ENCODE results near the gene CBARP.

Gene CBARP

DNA sequence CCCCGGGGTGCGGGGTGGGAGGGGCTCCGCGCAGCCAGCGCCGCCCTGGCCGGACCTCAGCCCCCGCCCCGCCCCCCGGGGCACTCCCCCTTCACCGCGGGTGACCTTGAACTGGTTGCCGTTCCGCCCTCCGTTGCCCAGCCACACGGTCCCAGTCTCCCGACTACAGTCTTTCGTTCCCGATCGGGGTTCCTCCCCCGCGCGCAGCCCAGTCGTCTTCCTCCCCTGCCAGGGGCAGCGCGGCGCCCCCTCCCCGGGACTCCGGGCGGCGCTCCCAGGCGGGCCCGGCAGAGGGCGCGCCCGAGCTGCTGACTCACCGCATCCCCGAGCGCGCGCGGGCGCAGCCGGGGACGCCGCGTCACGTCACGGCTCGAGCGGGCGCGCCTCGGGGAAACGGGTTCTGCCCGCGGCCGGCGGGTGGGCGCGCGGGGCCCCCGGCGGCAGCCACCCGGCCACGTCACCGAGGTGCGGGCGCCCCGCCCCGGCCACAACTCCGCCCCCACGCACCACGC is 11.0 kb upstream of the CBARP start:
- TF ChIP-seq GATA2 (IDR thresholded peaks at IDR 0.05; ENCODE audit: low read depth, low read length) = no peak
- no peak for TF ChIP-seq GATA3 (IDR thresholded peaks at IDR 0.05; ENCODE audit: low read depth, low read length)

DNA sequence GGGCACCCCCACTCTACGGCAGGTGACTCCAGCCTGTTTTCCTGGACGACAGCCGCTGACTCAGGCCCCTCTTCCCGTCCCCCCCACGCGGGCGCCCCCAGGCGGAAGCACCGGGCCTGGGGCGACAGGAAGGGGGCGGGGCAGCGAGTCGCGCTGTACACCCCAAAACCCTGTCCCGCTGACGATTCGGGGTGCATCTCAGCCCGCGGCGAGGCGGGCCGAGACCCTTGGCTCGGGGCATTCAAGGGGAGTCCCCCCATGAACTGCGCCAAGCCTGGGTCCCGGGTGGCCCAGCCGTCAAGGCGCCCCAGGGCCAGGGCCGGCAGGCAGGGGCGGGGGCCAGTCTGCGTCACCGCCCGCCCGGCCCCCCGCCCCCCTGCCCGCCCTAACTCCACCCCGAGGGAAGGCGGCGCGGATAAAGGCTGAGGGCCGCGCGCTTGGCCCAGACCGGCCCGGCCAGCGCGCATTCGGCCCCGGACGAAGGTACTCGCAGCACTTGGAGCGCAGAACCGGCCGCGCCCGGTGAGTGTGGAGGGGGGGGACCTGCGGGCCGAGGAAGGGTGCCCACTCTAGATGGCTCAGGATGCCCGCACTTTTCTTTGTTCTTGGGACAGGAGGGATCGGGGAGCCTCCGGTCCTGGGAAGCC is 10.5 kb upstream of the CBARP start, which contains the start of gene MIDN:
Gene MIDN, plus strand, starts transcription at position 445 of the 647 bp plus-strand sequence. CDS start 1,714 bp downstream, outside the sequence.
- TF ChIP-seq GATA3 (IDR thresholded peaks at IDR 0.05; ENCODE audit: low read depth, low read length) = no peak

DNA sequence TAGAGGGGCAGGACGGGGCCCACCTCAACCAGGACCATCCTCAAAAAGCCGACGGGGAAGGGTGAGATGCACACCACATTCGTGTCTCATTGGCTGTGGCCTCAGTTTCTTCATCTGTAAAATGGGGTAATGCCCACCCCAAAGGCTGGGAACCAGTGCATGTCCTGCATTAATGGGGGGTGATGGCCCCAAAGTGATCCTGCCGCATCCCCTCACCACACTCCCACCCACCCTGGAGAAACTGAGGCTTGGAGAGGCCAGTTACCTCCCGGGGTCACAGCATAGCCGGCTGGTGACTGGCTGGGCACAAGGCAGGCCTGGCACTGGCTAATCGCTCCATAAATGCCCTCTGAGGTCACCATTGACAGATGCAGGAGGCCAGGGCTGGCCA is 9.9 kb upstream of the CBARP start:
- TF ChIP-seq GATA2 (IDR thresholded peaks at IDR 0.05; ENCODE audit: low read depth, low read length) = no peak
- TF ChIP-seq GATA3 (IDR thresholded peaks at IDR 0.05; ENCODE audit: low read depth, low read length) = no peak

DNA sequence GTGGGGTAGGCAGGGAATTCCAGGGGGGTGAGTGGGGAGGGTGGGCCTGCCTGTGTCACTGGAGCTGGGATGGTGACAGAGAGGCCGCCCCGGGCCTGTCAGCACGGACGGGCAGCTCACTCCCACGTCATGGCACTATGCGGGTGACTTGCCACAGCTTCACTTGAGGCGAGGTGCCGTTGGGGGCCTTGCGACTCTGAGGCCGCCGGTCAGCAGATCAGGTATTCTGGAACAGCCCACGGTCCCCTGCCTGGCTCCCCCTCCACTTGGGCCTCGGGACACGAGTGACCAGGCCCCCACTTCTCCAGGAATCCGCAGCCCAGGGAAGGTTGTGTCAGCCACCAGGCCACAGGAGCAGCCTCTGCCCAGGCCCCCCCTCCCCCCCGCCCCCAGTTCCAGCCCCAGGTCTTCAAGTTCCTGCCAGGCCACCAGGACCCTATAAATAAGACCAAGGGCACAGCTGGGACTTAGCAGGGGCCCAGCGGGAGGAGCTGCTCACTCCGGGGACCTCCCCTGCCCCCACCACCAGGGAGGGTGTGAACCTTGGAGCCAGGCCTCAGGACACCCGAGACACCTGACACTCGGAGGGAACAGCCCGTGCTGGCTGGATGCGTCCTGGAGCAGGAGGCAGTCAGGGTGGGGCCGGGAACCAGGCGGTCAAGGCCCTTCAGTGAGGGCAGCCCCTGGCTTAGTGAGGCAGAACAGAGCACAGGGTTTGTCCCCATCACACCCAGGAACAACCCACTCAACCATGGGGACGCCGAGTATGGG is 7.9 kb upstream of the CBARP start:
- TF ChIP-seq GATA3 (IDR thresholded peaks at IDR 0.05; ENCODE audit: low read depth, low read length) (no peak), GATA2 (IDR thresholded peaks at IDR 0.05; ENCODE audit: low read depth, low read length) (no peak)

DNA sequence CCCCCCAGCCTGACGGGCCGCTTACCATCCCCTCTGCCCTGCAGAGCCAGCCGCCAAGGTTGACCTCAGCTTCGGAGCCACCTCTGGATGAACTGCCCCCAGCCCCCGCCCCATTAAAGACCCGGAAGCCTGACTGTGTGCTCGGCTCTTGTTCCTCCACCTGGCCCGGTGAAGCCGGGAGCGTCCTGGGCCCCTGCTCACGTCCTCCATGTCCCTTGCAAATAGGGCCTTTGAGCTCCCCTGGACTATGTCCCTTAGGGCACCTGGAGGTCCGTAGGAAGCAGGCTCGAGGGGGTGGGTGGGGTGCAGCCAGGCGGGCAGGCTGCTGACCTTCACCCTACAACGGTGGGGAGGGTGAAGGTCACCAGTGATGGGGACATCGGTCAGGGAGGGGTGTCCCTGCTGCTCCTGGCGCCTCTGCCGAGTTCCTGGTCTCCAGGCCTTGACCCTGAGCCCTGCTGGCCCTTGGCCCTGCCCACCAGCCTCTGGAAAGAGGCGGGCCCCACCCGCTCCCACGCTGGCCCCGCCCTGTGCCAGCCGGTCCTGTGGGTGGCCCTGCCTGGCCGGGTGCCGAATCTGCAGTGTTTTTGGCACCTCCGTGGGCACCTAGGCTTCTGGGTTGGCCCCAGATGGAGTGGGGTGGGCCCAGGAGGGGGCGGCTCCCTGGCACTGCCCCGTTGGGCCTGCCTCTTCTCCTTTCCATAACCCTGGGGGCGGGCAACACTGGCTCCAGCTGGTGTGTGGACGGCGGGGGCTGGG is 7.1 kb upstream of the CBARP start:
- TF ChIP-seq GATA2 (IDR thresholded peaks at IDR 0.05; ENCODE audit: low read depth, low read length) = no peak
- no peak for TF ChIP-seq GATA3 (IDR thresholded peaks at IDR 0.05; ENCODE audit: low read depth, low read length)

DNA sequence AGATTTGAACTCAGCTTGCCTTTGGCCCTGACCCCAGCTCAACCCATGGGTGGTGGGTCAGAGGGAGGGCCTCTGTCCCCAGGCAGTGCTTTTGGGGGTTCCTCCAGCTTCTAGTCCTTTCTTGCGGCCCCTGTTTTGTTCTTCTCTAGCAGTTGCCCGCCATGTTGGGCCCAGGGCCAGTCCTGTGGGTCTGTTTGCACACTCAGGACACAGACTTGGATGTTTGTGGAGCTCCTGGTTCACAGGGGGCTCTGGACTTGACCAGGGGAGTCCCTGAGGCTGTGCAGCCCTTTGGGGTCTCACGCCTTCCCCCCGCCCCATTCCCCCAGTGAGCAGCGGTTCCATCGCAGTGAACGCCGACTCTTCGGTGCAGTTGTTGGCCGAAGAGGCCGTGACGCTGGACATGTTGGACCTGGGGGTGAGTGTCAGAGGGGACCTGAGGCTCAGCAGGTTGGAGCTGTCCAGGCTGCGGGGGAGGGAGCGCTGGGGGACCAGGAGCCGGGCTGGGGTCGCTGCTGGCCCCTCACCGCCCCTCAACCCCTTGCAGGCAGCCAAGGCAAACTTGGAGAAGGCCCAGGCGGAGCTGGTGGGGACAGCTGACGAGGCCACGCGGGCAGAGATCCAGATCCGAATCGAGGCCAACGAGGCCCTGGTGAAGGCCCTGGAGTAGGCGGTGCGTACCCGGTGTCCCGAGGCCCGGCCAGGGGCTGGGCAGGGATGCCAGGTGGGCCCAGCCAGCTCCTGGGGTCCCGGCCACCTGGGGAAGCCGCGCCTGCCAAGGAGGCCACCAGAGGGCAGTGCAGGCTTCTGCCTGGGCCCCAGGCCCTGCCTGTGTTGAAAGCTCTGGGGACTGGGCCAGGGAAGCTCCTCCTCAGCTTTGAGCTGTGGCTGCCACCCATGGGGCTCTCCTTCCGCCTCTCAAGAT is 6.2 kb upstream of the CBARP start:
- TF ChIP-seq GATA2 (IDR thresholded peaks at IDR 0.05; ENCODE audit: low read depth, low read length) (no peak), GATA3 (IDR thresholded peaks at IDR 0.05; ENCODE audit: low read depth, low read length) (no peak)

DNA sequence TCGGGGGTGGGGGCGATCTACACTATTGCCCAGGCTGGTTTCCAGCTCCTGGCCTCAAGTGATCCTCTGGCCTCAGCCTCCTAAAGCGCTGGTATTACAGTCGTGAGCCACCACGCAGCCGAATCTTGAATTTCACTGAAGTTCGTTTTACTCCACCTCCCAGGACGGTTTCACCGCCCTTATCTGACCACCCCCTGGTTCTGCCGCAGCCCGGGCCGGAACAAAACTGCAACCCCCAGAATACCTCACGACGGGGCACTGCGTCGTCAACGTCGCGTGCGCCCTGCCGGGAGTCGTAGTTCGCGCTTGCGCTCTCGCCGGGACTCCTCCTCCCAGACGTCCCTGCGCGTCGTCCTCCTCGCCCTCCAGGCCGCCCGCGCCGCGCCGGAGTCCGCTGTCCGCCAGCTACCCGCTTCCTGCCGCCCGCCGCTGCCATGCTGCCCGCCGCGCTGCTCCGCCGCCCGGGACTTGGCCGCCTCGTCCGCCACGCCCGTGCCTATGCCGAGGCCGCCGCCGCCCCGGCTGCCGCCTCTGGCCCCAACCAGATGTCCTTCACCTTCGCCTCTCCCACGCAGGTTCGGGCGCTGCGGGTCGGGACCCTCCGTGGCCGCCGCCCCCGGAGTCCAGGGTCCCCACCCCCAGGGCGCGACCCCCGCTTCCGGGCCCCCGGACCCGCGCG is 3.8 kb upstream of the CBARP start, which contains the start of gene ATP5F1D:
Gene ATP5F1D, plus strand, starts transcription at position 335 of the 679 bp plus-strand sequence. Its CDS starts 100 bp downstream, at position 435.
- TF ChIP-seq GATA2 (IDR thresholded peaks at IDR 0.05; ENCODE audit: low read depth, low read length) (peak; percentile 37; the same call in 1 of the 2 replicates), GATA3 (IDR thresholded peaks at IDR 0.05; ENCODE audit: low read depth, low read length) (no peak)

DNA sequence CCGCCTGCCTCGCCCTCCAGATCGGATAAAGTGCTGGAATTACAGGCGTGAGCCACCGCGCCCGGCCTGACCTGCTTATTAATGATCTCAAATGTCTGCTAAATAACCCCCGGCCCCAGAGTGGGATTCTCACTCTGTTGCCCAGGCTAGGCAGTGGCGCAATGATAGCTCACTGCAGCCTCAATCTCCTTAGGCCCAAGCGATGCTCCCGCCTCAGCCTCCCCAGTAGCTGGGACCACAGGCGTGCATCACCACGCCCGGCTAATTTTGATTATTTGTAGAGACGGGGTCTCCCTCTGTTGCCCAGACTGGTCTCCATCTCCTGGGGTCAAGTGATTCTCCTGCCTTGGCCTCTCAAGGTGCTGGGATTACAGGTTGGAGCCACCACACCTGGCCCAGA is 3.1 kb upstream of the CBARP start:
- TF ChIP-seq GATA2 (IDR thresholded peaks at IDR 0.05; ENCODE audit: low read depth, low read length) (no peak), GATA3 (IDR thresholded peaks at IDR 0.05; ENCODE audit: low read depth, low read length) (no peak)

DNA sequence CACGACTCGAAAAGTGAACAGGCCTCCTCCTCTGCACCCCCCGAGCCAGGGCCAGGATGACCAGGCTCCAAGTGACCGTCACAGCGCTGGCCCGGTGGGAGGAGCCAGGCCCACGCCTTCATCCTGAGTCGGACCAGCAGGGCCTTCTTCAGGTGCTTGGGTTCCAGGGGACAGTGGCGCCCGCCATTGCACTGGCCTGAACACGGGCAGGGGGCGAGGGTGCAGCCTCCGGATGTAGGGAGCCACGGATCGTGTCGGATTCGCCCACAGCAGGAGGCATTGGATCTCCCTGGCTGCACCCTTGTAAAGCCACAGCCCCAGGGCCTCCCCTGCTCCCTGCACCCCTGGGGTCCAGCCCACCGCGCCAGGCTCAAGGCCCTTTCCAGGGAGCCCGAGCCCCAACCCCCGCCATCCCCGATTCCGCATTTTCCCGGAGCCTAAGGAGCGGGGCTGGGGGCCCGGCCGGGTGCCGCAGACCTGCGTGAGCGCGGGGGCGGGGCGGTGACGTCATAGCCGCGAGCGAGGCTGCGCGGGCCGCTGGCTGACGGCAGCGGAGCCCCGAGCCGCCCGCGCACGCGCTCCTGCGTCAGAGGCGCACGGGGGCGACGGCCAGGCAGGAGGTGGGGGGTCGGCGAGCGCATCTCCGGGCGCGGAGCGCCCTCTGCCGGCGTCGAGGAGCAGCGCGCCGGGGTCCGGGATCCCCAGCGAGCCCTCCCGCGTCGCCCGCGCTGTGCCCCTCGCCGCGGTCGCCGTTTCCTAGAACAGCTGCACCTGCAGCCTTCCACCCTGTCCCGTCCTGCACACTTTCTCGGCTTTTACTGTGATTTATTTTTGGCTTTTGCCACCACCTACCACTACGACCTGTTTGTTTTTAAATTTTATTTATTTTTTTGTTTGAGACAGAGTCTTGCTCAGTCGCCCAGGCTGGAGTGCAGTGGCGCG is 2.3 kb upstream of the CBARP start:
- TF ChIP-seq GATA2 (IDR thresholded peaks at IDR 0.05; ENCODE audit: low read depth, low read length) (no peak), GATA3 (IDR thresholded peaks at IDR 0.05; ENCODE audit: low read depth, low read length) (no peak)

DNA sequence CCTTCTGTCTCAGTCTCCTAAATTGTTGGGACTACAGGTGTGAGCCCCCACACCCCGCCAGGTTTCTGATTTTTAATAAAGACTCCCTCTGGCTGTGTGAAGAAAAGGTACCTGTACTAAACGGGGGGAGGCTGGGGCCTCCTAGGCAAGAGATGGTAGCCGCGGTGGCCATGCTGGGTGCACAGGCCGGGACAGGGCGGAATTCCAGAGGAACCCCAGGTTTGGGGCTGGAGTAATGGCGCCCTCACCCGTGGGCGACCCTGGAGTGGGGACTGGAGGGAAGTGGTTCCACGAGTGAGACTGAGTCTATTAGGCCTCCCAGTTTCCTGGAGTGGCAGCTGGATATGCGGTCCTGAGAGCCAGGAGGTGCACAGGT is 1.6 kb upstream of the CBARP start:
- TF ChIP-seq GATA3 (IDR thresholded peaks at IDR 0.05; ENCODE audit: low read depth, low read length) = no peak
- TF ChIP-seq GATA2 (IDR thresholded peaks at IDR 0.05; ENCODE audit: low read depth, low read length) = no peak

DNA sequence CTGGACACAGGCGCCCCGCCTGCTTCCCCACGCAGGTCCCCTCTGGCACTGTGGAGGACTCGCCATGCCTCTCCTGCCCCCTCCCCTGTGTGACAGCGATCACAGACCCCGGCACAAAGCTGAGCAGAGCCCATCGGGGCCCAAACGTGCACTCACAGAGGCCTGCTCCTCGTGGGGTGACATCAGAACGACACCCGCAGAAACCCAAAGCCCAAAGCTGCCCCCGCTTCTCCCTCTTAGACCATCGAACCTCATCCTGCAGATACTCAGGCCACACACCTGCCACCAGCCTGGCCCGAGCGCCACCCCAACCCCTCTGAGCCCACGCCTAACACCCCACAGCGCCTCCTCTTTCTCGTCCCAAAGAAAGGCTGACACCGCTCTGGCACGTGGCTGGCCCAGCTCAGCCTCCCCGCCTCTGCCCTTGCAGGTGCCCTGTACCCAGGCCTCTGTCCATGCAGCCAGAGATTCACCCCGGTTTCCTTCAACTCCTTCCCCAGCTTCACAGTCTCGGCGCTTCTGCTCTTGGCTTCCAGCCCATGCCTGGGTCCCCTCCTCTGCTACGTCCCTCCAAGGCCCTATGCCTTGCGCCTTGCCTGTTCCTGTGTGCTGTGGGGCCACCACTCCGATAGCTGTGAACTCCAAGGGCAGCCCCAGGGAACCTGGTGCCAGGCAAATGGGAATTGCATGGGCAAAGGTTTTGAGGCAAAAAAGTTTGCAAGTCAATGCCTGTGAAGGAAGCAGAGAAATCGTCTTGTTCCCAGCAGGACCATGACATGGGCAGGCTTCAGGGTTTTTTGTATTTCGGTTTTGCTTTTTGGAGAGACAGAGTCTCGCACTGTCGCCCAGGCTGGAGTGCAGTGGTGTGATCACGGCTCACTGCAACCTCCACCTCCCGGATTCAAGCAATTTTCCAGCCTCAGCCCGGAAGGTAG is 831 bp upstream of the CBARP start:
- TF ChIP-seq GATA3 (IDR thresholded peaks at IDR 0.05; ENCODE audit: low read depth, low read length) = no peak
- no peak for TF ChIP-seq GATA2 (IDR thresholded peaks at IDR 0.05; ENCODE audit: low read depth, low read length)

All from SH-SY5Y (cell line).